ENCODE results near the gene JAML. TPM values are rescaled to one million over a fixed set of nuclear protein-coding genes. Genes with fewer than 3 reads are reported as not detected.
"Not testable (repeated sequence)": the region's sequence is repeated elsewhere in the genome, so short reads cannot be mapped to it uniquely, and the experiment has no call there.

JAML gene
- total RNA-seq, 1 donor from 2014 or later = 0.13 TPM

DNA sequence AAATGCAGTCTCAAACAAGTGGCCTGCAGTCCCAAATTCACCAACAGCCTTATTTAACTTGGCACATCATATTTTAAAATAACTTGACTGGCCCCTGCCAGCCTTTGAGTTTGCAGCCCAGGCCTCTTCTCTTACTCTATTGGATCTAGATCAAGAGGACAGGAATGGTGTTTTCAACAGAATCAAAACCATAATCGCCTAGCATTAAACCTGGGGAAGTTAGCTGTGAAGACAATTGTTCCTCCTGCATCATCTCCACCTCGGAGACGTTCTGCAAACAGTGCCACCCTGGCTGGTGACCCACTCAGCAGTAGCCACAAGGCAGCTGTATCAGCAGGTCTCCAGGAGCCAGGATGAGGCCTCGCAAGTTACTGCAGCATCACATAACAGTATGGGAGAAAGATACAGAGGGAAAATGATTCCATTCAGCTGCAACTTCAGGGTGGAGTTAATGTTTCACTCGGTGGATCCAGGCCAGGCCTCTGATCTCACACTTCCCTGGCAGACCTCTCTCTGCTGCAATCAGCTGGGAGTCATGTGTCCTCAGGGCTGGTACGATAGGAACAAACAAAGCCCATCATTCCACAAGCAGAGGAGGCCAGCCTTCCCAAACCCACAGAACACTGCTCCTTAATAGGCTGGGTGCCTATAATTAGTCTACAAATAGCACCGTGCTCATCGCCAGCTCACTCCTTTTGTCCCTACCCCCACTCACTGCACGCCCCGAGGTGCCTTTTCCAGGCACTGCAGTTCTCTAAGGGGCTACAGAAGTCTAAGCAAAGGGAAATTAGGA, 29.8 kb downstream of the JAML start:
- peak; percentile 10 for DNase-seq (ENCODE audit: low read depth, low spot score)

DNA sequence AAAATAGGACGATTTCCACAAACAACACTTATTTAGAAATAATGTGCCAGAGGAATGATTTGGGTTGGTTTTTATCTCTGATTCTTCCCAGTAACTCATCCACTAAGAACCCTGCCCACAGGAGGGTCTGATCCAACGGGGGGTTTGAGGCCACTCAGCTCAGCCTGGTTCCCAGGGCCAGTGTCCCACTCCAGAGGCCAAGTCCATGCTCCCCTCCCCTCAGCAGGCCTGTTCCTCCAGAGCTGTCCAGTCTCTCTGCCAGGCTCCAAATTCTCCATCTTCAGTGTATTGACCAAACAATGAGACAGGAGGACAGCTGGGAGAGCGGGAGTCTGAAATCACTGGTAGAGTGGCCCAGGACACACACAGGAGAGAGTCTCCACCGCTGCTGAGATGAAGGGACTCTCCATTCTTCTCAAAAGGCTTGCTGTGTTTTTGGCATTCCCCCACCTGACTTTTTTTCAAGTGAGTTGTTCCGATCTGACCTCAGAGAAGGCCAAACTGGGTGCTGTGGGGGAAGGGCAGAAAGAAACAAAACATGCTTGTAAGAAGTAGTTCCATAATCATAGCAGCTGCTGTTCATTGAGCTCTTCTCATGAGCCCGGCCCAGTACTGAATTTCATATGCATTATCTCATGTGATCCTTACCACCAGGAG, 30.8 kb downstream of the JAML start:
- DNase-seq (ENCODE audit: low read depth, low spot score) = no peak

DNA sequence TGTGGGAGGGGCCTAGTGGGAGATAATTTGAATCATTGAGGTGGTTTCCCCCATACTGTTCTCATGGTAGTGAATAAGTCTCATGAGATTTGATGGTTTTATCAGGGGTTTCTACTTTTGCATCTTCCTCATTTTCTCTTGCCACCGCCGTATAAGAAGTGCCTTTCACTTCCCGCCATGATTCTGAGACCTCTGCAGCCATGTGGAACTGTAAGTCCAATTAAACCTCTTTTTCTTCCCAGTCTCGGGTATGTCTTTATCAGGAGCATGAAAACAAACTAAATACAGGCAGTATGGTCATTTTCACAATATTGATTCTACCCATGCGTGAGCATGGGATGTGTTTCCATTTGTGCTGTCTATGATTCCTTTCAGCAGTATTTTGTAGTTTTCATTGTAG, 32.0 kb downstream of the JAML start:
- DNase-seq (ENCODE audit: low read depth, low spot score) = not testable (repeated sequence)

DNA sequence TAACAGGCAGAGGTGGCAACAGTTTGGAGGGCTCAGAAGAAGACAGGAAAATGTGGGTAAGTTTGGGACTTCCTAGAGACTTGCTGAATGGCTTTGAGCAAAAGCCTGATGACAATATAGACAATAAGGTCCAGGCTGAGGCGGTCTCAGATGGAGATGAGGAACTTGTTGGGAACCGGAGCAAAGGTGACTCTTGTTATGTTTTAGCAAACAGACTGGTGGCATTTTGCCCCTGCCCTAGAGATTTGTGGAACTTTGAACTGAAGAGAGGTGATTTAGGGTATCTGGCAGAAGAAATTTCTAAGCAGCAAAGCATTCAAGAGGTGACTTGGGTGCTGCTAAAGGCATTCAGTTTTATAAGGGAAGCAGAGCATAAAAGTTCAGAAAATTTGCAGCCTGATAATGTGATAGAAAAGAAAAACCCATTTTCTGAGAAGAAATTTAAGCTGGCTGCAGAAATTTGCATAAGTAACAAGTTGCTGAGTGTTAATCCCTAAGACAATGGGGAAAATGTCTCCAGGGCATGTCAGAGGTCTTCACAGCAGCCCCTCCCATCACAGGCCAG, 33.8 kb downstream of the JAML start:
- DNase-seq (ENCODE audit: low read depth, low spot score) = not testable (repeated sequence)

DNA sequence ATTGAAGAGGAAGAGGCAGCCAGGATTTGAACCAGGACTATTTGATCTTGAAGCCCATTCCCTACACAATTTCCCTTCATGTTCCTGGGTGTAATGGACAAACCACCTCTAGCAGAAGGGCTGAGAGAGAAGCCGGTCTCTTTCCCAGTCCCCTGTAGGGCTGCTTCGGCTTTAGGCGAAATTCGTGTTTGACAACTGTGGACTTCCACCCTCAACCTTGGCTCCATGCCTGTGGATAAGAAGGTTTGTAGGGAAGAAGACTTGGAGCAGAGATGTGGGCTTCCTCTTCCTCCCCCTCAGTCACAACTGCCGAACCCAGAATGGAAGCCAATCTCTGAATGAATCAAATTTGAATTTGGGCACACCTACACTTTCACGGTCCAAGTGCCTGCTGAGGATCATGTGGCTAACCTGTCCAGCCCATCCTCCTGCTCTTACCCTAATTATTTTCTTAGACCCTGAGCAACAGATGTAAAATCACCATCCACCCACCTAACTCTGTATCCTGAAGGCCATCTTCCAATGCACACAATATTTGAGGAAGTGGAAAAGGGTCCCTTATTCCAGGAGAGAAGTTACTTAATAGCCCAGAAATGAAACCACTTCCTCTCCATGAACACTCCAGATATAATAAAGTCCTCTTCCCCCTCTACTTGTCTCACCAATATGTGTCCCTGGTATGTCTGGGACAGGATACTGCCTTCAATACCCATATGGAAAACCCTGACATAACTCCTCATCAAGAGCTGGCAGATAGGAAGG, 38.3 kb downstream of the JAML start:
- no peak for DNase-seq (ENCODE audit: low read depth, low spot score)

DNA sequence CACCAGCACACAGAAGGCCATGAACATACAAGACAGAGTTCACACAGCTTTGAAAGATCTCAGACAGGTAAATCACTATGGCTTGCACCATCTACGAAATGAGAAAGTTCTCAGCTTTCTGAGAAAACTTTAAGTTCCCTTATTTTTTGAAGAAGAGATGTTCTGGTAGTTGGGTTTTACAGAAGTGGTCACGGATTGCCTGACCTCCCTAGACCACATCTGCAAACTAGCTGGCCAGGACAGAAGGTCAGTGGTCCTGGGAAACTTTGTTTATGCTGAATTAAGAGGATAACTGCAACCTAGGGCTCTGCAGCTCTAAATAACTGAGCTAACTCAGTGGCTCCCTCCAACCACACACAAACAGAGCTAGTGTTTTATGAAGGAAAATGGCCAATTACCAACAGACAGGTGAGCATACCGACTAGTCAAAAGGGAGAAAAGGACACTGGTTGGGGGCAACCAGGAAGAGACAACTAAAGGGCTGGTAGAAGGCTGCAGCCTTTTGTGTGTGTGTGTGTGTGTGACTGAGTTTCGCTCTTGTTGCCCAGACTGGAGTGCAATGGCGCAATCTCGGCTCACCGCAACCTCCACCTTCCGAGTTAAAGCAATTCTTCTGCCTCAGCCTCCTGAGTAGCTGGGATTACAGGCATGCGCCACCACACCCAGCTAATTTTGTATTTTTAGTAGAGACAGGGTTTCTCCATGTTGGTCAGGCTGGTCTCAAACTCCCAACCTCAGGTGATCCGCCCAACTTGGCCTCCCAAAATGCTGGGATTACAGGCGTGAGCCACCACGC, 39.8 kb downstream of the JAML start:
- DNase-seq (ENCODE audit: low read depth, low spot score) = no peak

DNA sequence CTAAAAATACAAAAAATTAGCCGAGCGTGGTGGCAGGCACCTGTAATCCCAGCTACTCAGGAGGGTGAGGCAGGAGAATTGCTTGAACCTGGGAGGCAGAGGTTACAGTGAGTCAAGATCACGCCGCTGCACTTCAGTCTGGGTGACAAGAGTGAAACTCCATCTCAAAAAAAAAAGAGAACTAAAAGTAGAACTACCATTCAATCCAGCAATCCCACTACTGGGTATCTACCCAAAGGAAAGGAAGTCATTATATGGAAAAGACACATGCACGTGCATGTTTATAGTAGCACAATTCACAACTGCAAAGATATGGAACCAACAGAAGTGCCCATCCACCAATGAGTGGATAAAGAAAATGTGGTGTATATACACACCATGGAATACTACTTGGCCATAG, 41.1 kb downstream of the JAML start:
- DNase-seq (ENCODE audit: low read depth, low spot score) = not testable (repeated sequence)

DNA sequence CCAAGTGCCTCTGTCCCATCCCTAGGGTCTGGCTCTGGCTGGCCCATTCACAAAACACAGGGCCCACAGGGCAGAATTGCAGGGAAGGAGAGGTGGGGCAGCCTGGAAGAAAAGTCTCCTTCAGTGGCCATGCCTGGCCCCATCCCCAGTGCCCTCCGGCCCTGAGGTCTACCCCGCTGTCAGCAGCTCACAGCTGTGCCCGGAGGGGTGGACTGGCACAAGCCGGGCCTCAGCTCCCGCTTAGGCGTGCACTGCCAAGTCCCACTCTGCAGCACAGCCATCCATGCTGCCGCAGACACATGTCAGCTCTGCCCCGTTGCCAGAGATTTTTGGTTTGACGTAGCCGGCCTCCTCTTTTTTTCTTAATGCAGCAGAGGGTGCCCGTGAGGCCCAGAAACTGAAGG, 44.5 kb downstream of the JAML start:
- DNase-seq (ENCODE audit: low read depth, low spot score) = no peak

DNA sequence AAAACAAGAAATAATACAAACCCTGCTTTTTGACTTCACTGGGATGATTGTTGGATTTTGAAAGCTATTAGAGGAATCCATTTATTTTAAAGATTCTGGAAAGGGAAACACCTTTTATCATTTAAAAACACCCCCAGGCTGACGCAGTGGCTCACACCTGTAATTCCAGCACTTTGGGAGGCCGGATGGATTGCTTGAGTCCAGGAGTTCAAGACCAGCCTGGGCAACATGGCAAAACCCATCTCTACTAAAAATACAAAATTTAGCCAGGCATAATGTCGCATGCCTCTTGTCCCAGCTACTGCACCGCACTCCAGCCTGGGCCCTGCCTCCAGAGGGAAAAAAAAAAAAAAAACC, 48.1 kb downstream of the JAML start:
- no peak for DNase-seq (ENCODE audit: low read depth, low spot score)

DNA sequence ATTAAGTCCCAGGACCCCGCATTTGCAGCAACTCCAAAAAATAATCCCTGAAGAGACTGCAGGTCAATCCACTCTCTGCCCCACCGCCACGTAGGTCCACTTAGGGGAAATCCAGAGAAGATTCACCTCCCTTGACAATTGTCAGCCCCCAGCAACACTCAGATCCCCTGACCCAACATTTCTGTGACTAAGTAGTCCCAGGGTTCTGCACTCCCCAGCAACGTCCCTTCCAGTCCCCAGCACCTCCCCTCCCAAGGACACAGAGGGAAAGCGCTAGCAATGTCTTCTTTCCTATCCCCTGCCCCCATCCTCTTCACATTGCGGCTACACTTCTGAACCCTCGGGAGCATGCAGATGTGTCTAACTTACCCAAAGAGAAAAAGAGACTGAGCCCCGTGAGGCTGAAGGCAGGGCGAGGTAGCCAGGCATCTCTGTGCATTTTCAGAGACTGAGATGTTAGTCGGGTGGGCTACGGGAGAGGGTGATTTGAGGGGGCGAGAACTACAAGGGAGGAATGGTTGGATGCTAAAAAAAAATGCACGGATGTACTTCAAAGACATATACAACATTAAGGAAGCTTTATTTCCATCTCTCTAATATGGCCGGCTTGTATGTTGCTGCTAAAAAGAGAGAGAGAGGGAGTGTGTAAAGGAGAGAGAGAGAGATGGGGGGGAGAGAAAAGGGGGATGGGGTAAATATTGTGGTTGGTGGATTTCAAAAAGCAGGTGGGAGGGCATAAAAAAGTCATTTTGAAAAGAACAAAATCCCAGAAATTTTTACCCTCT, 48.6 kb downstream of the JAML start, which contains the start of gene SCN2B:
SCN2B (minus strand) TSS at position 647 of the 785 bp plus-strand sequence; CDS start at position 439, 208 bp downstream.
- no peak for DNase-seq (ENCODE audit: low read depth, low spot score)

DNA sequence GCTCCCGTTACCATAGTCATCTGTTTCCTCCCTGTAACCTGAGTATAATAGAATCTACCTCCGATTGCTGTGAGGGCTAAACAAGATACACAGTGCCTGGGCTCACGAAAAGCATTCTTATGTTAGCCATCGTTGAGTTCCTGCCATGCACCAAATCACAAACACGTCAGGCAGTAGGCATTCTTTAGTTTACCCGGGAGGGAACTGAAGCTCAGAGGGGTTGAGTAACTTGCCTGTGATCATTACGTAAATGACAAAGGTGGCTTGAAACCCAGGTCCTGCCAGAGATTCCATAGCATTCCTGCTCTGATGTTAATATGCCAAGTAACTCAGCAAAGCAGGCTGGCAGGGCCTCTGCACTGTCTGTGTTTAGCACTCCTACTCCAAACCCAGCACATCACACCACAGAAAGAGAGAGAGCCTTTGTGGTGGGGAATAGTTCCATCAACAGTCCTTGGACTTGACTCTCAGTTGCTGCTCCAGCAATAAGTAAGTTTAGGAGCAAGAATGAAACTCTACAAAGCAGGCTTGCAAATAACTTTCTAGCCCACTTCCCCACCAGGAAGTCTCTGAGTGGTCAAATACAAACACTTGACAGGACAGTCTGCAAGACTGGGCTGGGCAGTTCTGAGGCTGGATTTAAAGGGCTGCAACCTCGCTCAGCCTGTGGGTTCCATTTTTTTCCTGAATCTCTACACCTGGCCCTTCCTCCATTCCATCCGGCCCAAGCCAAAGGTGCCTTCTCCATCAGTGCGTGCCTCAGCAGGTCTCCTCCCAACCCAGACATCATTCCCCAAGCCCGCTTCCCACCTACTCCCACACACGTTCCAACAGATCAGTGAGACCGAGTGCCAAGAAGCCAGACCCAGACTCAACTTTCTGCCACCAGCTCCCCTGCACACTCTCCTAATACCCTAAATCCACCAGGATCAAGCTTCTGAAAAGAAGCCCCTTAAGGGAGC, 49.5 kb downstream of the JAML start:
- no peak for DNase-seq (ENCODE audit: low read depth, low spot score)

DNA sequence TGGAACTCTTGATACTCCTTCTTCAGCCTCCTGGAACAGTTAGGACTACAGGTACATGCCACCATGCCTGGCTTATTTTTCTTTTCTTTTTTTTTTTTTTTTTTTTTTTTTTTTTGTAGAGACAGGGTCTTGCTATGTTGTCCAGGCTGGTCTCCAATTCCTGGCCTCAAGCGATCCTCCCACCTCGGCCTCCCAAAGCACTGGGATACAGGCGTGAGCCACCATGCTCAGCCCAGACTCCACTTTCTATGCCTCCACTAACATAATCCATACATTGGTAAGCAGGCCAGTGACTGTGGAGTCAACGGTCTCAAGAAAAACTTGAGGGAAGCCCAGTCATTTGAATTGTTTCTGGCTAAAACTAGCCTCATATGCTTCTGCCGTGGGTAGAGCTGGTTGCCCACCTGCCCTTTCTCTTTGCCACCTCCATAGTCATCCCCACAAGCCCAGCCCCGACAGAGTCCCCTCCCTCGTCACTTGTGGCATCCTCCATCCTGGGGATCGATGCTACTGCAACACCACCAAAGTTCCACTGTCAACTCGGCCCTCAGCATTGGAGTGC, 50.7 kb downstream of the JAML start:
- DNase-seq (ENCODE audit: low read depth, low spot score) = no peak

DNA sequence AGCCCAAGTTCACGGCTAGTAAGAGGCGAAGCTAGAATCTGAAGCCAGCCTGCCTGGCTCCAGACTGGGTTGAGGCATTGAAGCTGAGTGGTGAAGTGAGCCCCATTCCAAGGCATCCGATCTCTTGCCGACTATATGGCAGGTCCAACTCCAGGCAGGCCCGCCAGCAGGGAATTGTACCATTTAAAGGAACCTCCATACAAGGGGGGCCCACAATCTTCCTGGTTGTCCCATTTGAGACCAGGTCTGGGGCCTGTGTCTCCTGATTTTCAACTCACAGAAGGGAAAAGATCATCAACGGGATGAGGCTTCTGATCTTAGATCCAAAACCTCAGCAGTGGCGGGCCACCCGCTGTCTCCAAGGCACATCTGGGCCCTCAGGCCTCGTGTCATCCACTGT, 52.5 kb downstream of the JAML start:
- DNase-seq (ENCODE audit: low read depth, low spot score) = no peak

DNA sequence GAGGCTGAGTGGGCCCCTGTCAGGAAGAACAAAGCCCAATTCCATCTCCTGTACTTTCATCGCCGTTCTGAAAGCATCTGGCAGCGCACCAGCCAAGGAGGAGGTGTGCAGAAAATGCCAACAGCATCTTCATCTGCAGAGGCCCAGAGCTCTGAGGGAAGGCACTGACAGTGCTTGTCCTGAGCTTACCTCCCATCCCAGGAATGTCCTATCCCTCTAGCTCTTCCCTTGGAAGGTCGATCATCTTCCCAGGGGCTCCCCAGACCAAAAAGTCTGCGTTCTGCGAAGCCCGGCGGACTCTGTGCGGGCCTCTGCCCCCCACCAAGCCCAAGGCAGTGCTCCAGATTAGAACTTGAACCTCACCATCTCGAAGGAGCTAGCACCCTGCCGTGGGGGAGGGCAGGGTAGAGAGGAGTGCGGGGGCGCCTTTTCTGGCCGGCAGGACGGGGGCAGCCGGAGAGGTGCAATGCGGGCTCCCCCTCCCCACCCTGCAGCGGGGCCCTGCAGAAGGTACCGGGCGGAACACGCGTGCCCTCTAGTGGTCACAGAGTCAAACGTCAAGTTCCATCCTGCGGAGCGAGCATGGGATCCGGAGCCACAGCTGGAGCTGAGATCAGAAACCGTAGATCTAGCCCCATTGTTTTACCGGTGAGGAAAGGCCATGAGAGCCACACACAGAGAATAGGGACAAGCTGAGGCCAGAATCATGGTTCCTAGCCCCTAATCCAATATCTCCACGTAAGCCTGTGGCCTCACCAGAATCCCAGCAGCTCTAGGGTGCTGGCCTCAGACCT, 53.3 kb downstream of the JAML start:
- DNase-seq (ENCODE audit: low read depth, low spot score) = peak; percentile 17

DNA sequence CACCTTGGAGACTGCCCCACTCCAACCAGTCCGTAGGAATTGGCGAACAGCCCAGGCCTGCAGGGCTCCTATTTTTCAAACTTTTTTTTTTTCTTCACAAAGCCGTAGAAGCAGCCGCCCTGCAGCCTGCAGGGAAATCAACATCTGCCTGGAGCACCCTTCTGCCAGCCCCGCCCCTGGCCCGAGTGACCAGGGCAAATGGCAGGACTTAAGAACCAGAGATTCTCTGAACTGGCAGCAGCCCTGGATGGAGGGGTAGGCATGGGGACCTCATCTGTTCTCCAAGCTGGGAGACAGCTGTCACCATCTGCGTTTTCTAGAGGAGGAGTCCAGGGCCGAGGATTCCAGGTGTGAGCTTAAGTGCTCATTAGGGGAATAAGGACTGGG, 53.9 kb downstream of the JAML start:
- DNase-seq (ENCODE audit: low read depth, low spot score) = no peak

DNA sequence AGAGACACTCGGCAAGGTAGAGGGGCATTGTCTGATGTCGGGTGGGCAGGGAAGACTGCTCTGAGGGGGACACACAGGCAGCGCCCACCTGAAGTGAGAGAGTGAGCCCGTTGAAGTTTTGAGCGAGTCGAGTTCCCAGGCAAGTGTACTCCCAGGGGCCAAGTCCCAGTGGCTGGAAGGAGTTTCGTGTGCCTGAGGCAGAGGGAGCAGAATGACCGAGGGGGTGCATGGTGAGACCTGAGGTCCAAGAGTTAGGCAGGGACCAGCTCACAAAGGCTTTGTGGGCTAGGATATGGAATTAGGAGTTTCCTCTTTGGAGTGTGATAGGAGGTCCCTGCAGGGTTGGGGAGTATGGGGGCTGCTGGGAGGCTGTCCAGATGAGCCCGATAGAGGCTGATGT, 54.6 kb downstream of the JAML start:
- DNase-seq (ENCODE audit: low read depth, low spot score) = no peak

DNA sequence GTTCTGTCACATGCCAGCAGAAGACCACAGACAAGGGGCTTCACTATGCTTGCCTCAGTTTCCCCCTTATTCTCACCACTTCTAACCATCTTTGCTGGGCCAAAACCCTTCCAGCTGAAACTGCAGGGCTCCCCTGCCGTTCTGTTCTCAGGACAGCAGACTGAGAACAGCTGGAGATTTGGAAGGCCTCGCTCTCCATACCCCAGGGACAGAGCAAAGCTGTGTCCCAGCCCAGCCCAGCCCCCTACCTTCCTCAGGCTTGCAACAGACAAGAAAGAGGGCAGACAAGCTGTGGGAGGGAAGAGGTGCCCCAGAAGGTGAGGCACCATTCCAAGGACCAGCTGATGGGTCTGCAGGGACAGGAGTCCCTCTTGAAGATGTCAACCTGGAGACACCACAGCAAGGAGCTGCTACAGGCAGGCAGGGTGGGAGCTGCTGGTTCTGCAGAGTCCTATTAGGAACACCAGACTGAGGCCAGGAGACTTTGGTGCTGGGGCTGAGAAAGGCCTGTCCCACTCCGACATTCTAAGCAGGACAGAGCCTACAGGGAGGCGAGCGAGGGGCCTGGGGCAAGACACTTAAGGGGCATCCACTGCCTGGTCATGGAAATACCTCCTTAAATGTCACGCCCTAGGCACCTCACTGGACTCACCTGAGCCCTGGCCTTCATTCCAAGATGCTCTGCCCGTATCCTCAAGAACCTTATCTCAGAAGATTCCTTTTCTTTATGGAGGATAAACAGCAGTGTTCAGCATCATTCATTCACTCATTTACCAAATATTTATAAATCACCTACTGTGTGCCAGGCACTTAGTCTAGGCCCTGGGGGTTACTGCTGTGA, 55.3 kb downstream of the JAML start:
- DNase-seq (ENCODE audit: low read depth, low spot score) = no peak
